GM12801 (cell line): Measurements from ENCODE around the gene FCSK.

Source experiments
- CTCF ChIP-seq: IDR thresholded peaks from one replicate; pipeline ENCODE4 v1.5.1; 2011; ENCODE audit warnings: control low read depth; ENCODE audit not compliant: insufficient read length; ENCODE audit errors: extremely low read depth

The FCSK gene

GRCh38 chr16:70454222-70455034 is at the start of gene FCSK:
TSS of gene FCSK (plus strand) at chr16:70454595. CDS start at chr16:70463191, 8,596 bp downstream.
- TF ChIP-seq CTCF: no peak

GRCh38 chr16:70407811-70408274 is 46.6 kb upstream of the FCSK start:
- TF ChIP-seq CTCF: no peak

GRCh38 chr16:70410734-70411133 is 43.7 kb upstream of the FCSK start:
- TF ChIP-seq CTCF: no peak

- no peak for TF ChIP-seq CTCF
These were observed 42.0 kb upstream of the FCSK start for GRCh38 chr16:70412385-70412784.

- TF ChIP-seq CTCF: no peak
These were observed 37.4 kb upstream of the FCSK start for GRCh38 chr16:70416748-70417616.

- no peak for TF ChIP-seq CTCF
These were observed 36.7 kb upstream of the FCSK start for GRCh38 chr16:70417661-70418060.

GRCh38 chr16:70418274-70418992 is 36.0 kb upstream of the FCSK start:
- TF ChIP-seq CTCF: no peak
